Measurements from ENCODE around the gene GPR52.
"Not testable (repeated sequence)": the region's sequence is repeated elsewhere in the genome, so short reads cannot be mapped to it uniquely, and the experiment has no call there.

GPR52 gene, protein sequence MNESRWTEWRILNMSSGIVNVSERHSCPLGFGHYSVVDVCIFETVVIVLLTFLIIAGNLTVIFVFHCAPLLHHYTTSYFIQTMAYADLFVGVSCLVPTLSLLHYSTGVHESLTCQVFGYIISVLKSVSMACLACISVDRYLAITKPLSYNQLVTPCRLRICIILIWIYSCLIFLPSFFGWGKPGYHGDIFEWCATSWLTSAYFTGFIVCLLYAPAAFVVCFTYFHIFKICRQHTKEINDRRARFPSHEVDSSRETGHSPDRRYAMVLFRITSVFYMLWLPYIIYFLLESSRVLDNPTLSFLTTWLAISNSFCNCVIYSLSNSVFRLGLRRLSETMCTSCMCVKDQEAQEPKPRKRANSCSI

DNA sequence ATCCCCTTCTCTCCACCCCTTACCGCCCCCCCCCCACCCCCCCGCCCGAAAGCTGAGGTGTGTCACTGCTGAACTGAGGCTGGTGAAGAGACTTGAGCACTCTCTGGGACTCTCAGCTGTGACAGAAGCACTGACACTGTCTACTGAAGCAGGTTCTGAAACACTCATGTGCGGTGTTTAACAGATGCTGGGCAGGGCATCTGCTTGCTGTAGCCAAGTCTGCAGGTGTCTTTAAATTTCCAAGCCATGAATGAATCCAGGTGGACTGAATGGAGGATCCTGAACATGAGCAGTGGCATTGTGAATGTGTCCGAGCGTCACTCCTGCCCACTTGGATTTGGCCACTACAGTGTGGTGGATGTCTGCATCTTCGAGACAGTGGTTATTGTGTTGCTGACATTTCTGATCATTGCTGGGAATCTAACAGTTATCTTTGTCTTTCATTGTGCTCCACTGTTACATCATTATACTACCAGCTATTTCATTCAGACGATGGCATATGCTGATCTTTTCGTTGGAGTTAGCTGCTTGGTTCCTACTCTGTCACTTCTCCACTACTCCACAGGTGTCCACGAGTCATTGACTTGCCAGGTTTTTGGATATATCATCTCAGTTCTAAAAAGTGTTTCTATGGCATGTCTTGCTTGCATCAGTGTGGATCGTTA is at the start of gene GPR52:
GPR52 (plus strand) TSS at position 99 of the 665 bp plus-strand sequence; CDS start at position 247, 148 bp downstream.
- no peak for DNase-seq

DNA sequence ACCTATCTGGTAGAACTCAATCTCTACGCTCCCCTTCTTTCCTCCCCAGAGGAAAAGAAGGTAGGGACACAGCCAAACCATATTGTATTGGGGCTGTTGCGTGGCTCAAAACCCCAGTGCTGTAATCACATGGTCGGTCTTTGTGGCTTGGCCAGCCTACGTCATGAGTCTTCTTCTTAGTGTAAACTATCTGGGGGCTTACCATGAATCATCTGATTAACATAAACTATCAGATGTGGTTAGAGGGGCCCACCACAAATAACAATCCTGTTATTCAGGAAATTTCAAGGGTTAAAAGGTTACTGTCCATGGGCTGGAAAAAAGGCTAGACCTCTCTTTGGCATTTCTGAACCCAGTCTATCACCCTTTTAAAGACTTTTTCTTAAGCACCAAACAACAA is 49.5 kb upstream of the GPR52 start:
- no peak for DNase-seq

DNA sequence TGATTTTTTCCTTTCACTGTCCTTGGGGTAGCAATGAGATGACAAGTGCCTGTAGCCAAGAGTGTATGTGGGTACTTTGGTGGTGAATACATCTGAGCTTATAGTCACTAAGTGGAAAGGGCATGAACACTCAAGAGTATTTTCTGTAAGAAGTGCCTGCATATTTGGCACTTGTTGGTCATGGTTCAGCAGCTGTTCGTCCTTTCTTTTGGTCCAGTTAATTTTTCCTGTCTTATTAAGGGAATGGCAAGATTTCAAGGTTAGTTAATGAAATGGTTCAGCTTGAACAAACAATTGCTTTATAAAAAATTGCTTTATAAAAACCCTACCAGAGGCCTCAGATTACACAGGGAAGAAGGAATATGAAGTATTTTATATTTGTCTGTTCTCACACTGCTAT is 48.6 kb upstream of the GPR52 start:
- DNase-seq = no peak

DNA sequence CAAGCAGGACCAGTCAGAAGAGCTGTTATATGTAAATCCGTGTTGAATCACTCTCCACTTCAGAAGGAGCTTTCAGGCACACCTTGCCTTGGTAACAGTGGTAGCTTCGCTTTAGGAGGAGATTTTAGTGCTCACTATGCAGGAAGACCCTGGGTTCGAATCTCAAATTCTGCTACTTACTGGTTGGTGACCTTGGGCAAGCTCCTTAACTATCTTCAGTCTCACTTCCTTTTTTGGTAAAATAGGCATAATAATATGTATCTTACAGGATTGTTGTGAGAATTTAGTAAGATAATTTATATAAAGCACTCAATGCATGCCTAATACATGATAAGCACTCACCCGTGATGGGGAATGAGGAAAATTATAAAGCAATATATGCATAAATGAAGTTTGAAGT is 46.7 kb upstream of the GPR52 start:
- DNase-seq = no peak

DNA sequence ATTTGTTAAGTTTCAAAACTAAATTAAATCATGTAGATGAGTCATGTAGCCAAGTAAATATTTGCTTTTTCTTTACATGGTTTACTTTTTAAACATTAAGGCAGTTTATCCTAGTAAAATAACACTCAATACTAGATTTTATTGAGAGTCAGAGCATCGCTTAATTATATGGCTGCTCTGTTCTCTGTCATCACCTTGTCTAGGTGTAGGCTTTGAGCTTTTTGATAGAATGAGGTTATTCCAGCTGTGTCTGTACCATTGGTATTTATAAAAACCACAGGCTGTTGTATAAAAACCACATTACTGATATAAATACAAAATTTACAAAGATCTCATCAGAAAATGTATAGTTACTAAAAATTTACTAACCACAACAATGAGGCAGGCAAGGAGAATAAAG is 42.5 kb upstream of the GPR52 start:
- no peak for DNase-seq

DNA sequence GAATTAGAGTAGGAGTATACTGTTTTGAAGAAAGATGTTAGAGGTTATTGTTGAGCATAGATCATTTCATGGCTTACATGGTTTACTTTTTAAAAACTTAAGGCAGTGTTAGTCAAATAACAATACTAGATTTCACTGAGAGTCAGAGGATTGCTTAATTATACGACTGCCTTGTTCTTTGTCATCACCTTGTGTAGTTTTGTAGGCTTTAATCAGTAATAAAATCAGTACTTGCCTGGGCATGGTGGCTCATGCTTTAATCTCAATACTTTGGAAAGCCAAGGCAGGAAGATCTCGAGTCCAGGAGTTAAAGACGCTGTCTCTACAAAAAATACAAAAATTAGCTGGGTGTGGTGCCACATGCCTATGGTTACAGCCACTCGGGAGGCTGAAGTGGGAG is 41.3 kb upstream of the GPR52 start:
- DNase-seq = no peak

DNA sequence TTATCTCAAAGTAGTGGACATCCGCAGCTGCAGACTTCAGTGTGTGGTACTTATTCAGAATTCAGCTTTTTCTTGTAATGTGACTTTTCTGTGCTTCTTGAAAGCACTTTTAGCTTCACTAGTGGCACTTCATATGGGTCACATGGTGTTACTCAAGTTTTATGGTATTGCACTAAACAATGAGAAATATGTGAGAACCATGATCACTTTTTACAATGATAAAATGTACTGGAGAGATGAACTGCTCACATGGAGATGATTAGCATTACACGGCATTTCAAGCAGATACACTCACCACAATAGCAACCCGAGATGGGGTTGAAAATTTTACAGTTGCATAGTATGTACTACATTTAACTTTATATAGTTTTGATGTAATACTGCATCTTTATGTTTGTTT is 40.1 kb upstream of the GPR52 start:
- no peak for DNase-seq

DNA sequence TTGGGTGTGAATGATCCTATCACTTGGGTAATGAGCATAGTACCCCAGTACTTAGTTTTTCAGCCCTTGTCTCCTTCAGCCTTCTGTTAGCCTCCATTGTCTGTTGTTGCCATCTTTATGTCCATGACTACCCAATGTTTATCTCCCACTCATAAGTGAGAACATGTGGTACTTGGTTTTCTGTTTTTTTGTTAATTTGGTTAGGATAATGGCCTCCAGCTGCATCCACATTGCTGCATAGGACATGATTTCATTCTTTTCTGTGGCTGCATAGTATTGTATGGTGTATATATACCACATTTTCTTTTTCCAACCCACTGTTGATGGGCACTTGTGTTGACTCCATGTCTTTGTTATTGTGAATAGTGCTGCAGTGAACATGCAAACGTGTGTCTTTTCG is 39.6 kb upstream of the GPR52 start:
- DNase-seq = no peak

DNA sequence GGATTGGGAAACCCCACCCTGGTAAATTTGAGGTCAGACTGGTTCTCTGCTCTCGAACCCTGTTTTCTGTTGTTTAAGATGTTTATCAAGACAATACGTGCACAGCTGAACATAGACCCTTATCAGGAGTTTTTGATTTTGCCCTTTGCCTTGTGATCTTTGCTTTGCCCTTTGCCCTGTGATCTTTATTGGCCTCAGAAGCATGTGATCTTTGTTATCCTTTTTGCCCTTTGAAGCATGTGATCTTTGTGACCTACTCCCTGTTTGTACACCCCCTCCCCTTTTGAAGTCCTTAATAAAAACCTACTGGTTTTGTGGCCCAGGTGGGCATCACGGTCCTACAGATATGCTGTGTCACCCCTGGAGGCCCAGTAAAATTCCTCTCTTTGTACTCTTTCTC is 38.0 kb upstream of the GPR52 start:
- DNase-seq = not testable (repeated sequence)

DNA sequence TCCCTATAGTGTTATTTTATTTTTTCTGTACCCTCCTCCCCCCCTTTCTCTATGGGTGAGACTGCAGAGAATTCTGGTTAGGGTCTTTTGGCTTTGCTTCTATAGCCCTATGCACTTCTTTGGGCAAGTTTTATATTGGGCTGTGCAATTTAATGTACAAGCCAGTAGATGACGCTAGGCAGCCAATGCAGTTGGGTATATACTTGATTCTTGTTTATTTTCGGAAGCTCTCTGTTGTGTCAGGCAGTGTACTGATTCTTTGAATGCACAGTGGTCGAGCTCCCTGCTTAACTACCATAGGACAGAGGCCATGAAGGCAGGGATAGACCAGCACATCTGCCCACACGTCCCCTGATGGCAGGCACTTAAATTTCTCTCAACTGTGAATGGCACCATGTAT is 34.1 kb upstream of the GPR52 start:
- DNase-seq = no peak

DNA sequence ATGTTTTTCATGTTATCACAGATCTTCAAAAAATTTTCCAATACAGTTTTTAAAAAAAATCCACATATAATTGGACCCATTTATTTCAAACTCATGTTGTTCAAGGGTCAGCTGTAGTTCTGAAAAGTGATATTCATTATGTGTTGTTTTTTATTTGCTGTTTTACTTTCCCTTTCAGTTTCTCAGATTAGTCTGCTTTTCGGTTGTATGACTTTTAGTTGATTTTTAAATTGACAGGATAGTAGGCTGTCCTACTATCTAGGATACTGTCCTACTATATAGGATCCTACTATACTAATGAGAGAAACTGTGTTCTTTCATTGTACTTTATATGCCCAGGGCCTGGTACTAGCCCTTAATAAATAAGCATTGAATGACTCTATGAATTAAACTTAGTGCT is 33.6 kb upstream of the GPR52 start:
- DNase-seq = no peak

DNA sequence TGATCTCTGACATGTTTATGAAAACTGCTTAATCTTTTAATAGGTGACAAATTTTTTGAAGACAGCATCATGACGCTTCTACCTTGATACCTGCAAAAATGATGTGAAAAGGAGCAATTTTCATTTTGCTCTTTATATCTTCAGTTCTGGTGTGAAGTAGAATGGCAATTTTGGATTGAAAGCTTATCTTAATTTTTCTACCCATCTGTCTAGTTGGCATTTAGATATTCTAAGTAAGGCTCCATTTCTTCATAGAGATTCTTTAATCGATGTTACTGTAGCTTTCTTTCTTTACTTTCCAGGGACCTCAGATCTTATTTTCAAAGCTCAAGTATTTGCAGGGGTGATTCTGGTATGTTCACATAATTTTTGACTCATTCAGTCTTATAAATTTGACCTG is 32.3 kb upstream of the GPR52 start:
- DNase-seq = no peak

DNA sequence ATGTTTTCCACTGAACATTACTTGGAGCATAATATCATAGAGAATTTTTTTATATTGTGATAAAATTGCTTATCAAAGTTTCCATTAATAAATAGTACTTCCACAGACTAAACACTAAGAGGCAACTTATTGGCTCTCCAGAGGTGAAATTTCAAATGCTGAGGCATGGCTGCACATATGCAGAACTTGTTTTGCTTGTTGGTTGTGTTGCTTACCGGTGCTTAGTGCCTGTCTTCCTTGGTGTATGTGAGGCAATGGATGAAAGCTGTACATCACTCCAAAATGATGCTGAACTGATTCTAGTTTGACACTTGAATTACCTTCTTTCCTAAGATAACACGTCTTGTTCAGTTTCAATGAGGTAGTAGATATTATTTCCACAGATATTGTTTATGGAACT is 29.8 kb upstream of the GPR52 start:
- no peak for DNase-seq

DNA sequence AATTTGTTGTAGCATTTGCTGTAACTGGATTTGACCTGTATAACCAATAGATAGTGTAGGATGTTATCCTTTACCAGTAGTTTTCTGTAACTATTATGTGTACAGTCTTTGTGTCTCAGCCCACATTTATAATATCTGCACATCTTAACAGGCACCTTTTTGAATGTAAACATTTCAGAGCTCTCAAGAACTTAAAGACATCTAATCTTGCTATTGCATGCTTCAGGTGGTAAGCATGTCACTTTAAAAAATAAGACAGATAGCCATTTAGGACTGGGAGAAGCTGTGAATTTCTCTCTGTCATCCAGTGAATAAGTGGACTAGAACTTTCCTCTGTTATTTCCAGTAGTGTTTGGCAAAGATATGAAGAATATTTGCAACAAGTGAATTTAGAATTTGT is 22.6 kb upstream of the GPR52 start:
- no peak for DNase-seq

DNA sequence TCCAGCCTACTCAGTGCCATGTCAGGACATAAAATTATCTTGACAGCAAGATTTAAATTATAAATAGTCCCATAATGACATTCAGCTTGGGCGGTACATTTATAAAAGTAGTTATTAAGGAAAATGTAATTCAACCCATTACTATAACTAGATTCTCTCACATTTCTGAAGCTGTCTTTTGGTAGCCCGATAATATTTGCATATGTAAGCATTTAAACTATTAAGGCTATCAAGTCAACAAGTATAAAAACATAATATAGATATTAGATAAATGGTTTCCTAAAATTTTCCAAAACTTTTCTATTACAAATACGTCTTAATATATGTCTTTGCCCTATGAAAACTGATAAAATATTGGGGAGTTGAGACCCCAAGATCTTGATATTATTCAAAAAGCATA is 21.6 kb upstream of the GPR52 start:
- no peak for DNase-seq

DNA sequence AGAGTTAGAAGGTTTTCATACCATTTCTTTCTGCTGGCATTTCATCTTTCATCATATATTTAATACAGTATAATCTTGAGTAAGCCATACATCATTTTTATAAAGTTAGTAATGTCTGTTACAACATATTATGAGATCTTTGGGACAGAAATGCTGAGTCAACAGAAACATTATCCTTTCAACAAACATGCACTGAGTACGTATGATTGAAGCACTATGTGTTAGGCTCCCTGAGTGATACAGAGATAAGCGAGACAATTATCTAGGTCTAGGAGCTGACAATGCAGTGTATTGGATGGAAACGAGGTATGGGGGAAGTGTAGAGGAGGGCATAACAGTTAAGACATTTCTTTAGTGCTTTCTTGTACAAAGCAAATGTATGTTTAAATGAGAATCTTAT is 19.7 kb upstream of the GPR52 start:
- no peak for DNase-seq

DNA sequence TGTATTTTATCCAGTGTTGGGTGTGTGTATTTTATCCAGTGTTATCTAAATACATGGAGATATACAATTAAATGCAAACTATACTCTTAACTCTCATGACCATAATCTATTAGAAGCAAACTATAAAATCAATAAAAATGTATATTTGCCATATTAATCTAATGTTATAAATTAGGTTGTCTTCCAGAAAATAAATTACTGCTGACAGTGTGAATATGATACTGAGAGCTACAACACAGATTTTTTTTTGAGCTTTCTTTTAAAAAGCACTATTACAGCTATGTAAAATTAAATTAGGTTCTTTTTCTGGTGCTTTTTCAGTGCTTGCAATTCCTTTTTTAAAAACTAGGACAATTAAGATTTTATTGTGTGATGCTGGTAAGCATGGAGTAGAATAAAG is 19.0 kb upstream of the GPR52 start:
- DNase-seq = no peak

DNA sequence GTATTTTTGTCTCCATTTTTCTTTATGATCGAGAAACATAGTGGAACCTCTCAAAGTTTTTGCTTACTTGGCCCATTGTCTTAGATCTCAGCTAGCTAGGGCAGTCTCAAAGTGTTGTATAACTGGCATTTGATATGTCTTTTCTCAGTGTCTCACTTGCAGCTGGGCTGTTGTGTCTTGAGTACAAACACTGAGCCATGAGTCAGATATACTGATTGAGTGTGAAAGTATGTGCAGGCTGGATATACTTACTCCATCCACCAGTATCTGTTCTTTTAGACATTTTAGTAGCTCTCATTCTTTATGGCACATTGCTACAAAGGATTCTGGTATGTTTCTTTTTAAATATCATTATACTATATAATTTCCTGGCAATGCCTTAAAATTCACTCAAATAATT is 14.3 kb upstream of the GPR52 start:
- no peak for DNase-seq

DNA sequence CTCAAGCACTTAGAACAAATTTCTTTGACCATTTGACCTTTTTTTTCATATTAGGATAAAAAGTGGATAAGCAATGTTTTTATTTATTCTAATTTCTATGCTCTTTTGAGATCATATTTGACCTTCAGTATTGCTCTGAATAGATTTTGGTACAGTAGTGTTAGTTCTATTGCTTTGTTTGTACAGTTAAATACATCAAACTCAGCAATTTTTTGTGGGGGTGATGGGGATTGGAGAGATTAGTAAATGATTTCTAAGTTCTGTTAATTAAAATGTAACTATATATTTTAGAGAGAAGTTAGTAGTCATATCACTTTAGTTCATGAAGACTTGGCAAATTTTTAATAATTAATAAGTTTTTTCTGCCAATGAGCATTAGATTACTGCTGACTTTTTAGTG is 2.4 kb upstream of the GPR52 start:
- DNase-seq = no peak

DNA sequence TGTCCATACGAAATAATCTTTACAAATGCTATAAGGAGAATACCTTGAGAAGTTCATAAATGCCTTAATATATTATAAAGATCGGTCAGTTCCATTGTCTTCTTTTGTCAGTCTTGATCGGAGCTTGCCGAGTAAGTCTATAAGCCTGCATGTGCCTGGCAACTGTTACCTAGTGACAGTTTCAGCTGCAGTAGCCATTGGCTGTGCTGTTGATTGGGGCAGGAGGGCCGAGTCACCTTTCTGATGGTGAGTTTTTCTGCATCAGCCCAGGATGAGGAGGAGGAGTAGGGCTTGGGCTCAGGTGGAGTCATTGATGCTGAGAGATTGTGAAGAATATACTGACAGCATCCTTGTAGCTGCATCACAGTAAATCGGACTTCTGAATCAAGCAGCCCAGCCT is 1.9 kb upstream of the GPR52 start:
- no peak for DNase-seq

DNA sequence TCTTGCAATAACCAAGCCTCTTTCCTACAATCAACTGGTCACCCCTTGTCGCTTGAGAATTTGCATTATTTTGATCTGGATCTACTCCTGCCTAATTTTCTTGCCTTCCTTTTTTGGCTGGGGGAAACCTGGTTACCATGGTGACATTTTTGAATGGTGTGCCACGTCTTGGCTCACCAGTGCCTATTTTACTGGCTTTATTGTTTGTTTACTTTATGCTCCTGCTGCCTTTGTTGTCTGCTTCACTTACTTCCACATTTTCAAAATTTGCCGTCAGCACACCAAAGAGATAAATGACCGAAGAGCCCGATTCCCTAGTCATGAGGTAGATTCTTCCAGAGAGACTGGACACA is 743 bp downstream of the GPR52 start:
- no peak for DNase-seq

DNA sequence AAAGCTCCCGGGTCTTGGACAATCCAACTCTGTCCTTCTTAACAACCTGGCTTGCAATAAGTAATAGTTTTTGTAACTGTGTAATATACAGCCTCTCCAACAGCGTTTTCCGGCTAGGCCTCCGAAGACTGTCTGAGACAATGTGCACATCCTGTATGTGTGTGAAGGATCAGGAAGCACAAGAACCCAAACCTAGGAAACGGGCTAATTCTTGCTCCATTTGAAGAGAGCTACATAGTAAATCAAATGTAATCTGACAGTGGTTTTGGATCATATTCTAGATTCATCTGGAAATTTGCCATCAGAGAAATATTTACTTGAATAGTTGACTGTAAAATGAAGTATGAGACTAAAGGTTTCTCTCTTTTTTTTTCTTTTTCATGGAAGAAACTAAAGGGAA is 1.2 kb downstream of the GPR52 start:
- DNase-seq = no peak

DNA sequence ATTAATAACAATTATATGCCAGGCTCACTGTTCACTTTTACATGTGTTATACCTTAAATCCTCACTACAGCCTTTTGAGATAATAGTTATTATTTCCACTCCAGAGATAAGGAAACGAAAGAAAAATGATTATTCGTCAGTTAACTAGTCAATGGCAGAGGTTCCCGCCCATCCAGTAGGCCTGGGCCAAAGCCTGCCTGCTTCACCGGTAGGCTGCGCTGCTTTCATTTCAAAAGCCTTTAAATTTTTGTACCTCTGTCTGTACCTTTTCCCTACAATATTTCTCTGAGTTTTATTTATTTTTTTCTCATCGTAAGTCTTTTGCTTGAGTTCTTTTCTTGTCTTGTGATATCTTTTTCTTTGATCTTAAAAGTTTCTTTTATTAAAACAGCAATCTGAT is 3.6 kb downstream of the GPR52 start:
- DNase-seq = no peak

DNA sequence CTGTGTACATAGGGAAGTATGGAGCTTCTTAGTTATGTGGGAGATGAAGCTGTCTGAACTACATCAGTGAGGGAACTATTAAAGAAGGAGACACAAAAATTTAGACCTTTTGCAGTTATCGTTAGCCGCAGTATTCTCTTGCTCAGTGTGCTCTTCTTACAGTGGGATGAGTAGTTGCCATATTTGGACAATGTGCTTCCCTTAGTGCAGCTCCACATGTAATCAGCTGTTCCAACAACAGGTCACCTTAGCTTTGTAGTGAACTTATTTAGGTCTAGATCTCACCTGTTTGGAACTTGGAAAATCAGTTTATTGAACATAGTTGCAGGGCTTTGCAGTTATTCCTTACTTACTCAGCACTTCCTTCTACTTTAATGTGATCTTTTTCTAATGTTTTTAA is 18.1 kb downstream of the GPR52 start:
- no peak for DNase-seq

DNA sequence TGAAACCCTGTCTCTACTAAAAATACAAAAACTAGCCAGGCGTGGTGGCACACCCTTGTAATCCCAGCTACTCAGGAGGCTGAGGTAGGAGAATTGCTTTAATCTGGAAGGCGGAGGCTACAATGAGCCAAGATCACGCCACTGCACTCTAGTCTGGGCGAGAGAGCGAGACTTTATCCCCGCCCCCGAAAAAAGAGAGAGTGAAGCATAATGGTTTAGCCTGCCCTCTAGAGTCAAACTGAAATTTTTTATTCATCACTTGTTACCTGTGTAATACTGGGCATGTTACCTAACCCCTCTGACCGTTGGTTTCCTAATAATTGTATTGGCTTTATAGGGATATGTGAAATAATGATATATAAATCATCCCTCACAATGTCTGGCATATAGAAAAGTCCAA is 18.8 kb downstream of the GPR52 start:
- DNase-seq = no peak

Data from GOT3 (cell line).